Epithelial cell of esophagus (primary cell): ENCODE data around the gene DNAJC13.
"Not testable (repeated sequence)": the region's sequence is repeated elsewhere in the genome, so short reads cannot be mapped to it uniquely, and the experiment has no call there.

Source experiments
- DNase-seq: peaks from one replicate; pipeline ENCODE4 v3.0.0; 2010; ENCODE audit warnings: low read depth
- H3K4me3 ChIP-seq: 2 replicates; pipeline ENCODE4 v1.5.1; 2011; ENCODE audit warnings: mild to moderate bottlenecking, low read length, control low read depth
- CTCF ChIP-seq: IDR thresholded peaks from 2 replicates; pipeline ENCODE4 v1.5.1; 2011; ENCODE audit warnings: low read depth, mild to moderate bottlenecking, low read length, control low read depth, inconsistent platforms; ENCODE audit not compliant: insufficient read depth; ENCODE audit errors: missing control alignments

Gene DNAJC13

GRCh38 chr3:132381348-132381944 is 35.9 kb upstream of the DNAJC13 start:
- DNase-seq: no peak
- H3K4me3 ChIP-seq: no peak overlapping the region
- TF ChIP-seq CTCF: no peak

DNA sequence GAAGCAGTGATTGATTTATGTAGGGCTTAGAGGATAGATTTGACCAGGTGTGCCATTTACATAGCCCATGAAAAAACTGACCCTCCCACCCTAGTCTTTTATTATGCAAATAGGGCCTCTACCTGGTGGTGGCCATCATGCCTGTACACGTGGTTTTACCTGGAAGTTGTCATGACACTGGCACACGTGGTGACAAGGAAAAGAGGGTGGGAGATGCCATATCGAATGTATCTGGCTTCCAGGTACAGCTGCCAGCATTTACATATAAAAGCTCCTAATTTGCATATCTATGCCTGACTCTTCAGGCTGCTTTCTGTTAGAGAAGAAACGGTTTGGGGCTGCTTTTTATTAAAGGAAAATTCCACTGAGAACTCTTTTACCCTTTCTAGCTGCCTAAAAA is 35.0 kb upstream of the DNAJC13 start:
- no peak for TF ChIP-seq CTCF
- DNase-seq: no peak
- H3K4me3 ChIP-seq: no peak overlapping the region

DNA sequence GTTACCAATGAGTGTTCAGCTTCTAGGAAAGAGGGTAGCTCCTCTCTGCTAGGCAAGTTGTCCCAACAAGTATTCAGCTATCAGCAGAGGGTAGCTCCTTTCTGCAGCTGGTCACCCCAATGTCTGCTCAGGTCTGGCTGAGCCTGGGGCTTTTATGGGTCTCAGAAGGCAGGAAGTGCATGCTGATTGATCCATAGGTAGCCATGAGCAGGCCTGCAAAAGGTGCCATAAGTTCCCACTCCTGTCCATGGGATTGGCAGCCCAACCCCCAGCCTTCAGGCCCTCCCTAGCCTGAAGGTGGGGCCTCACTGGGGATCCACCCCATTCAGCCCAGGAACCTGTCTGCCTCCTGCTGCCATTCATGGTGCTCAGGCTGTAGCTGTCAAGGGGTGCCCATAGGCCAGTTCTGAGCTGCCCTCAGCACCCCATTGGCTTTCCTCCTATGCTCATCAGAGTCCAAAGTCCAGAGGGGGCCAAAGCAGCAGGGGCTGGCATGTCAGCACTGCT is 34.6 kb upstream of the DNAJC13 start:
- DNase-seq: no peak
- TF ChIP-seq CTCF: no peak
- no peak overlapping the region for H3K4me3 ChIP-seq

- TF ChIP-seq CTCF: no peak
- H3K4me3 ChIP-seq: no peak overlapping the region
- no peak for DNase-seq
Measured at GRCh38 chr3:132386259-132386658, 31.0 kb upstream of the DNAJC13 start.

DNA sequence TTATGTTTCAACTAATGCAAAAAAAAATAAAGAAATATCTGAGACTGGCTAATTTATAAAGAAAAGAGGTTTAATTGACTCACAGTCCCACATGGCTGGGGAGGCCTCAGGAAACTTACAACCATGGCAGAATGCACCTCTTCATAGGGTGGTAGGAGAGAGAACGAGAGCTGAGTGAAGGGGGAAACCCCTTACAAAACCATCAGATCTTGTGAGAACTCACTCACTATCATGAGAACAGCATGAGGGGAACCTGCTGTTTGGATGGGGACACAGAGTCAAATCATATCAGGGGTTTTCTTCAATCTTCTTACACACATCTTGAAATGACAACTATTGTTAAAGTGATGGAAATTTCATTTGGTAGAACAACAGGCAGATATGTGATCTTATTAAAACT is 24.6 kb upstream of the DNAJC13 start:
- not testable (repeated sequence) for H3K4me3 ChIP-seq, DNase-seq

GRCh38 chr3:132394320-132394719 is 23.0 kb upstream of the DNAJC13 start:
- no peak for DNase-seq
- no peak for TF ChIP-seq CTCF

DNA sequence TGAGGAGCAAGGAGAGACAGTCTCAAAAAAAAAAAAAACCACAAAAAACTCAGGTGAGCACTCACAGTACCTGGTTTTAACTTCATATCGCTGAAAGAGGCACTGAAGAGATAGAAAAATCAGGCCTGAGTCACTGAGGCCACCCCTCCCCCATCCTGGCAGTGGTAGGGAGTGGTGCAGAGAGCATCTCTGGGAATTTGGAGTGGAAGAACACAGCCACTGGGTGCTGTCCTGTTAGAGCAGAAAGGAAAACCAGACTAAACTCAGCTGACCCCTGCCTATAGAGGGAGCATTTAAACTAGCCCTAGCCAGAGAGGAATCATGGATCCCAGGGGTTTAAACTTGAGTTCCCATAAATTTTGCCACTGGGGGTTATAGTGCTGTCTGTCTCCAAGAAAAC is 22.2 kb upstream of the DNAJC13 start:
- DNase-seq: no peak
- no peak for TF ChIP-seq CTCF
- H3K4me3 ChIP-seq: no peak overlapping the region

More at GRCh38 chr3:132394320-132394719, 23.0 kb upstream of the DNAJC13 start:
- no peak overlapping the region for H3K4me3 ChIP-seq
